ENCODE data around the gene TMPRSS4.

DNA sequence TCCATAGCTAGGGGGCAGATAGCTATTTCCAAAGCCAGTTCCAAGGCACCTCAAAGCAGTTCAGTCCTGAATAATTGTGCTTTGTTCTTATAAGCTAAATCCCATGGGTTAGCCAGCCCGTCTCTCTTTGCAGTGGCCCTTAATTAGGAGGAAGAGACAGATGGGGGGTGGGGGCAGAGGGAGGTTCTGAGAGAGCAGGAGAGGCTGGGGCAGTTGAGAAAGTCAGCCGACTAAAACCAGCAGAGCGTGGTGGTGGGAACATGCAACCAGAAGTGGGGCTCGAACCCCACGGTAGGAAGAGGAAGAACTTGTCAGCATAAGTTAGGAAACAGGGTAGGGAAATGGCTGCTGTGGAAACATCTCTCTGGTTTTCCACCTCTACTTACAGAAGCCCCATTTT is 86.6 kb downstream of the TMPRSS4 start:
- TF ChIP-seq EZH2 (IDR thresholded peaks at IDR 0.05; ENCODE audit: borderline replicate concordance, low read depth, low read length, poor library complexity, severe bottlenecking): no peak
- TF ChIP-seq, protein P1, sequence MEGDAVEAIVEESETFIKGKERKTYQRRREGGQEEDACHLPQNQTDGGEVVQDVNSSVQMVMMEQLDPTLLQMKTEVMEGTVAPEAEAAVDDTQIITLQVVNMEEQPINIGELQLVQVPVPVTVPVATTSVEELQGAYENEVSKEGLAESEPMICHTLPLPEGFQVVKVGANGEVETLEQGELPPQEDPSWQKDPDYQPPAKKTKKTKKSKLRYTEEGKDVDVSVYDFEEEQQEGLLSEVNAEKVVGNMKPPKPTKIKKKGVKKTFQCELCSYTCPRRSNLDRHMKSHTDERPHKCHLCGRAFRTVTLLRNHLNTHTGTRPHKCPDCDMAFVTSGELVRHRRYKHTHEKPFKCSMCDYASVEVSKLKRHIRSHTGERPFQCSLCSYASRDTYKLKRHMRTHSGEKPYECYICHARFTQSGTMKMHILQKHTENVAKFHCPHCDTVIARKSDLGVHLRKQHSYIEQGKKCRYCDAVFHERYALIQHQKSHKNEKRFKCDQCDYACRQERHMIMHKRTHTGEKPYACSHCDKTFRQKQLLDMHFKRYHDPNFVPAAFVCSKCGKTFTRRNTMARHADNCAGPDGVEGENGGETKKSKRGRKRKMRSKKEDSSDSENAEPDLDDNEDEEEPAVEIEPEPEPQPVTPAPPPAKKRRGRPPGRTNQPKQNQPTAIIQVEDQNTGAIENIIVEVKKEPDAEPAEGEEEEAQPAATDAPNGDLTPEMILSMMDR (conservative IDR thresholded peaks at IDR 0.05; ENCODE audit: low read depth, low read length): no peak
